ENCODE data around the gene SLC49A4.

Gene SLC49A4

GRCh38 chr3:122777563-122777962, 17.3 kb upstream of the SLC49A4 start:
- Histone ChIP-seq H2BK120ac (ENCODE audit: low read depth, low read length) (no peak overlapping the region), H2BK5ac (ENCODE audit: low read length) (no peak overlapping the region), H3K4me3 (ENCODE audit: low read length) (no peak overlapping the region), H3K36me3 (ENCODE audit: control insufficient read depth, insufficient read depth, low read length) (no peaks in the 10 kb centered on the region), H3K23ac (ENCODE audit: low read length) (no peak overlapping the region), H3K79me1 (ENCODE audit: low read length) (no peaks in the 10 kb centered on the region), H4K8ac (ENCODE audit: low read depth, low read length) (no peak overlapping the region), H3K56ac (ENCODE audit: low read length) (no peak overlapping the region), H4K5ac (ENCODE audit: low read length) (no peak overlapping the region), H2BK15ac (replicated peaks; ENCODE audit: low read depth) (no peak overlapping the region), H3K79me2 (ENCODE audit: control insufficient read depth, insufficient read depth, low read length) (no peaks in the 10 kb centered on the region), H3K4ac (ENCODE audit: low read depth, low read length) (no peak overlapping the region), H3K27me3 (ENCODE audit: insufficient read depth, low read length, poor library complexity) (no peaks in the 10 kb centered on the region), H3K4me2 (ENCODE audit: low read length) (no peak overlapping the region), H2AK5ac (ENCODE audit: low read length) (no peak overlapping the region), H3K4me1 (ENCODE audit: control insufficient read depth, low read depth, low read length) (no peaks in the 10 kb centered on the region), H3K9ac (ENCODE audit: low read length) (no peak overlapping the region), H3K27ac (ENCODE audit: low read depth, low read length) (no peak overlapping the region), H3K18ac (ENCODE audit: low read length) (no peak overlapping the region)
- no peak for DNase-seq
- no CpG with 5 or more reads among the region's 3 CpGs for WGBS (ENCODE audit: extremely low coverage, insufficient coverage, low lambda C conversion rate)

- Histone ChIP-seq H3K79me1 (ENCODE audit: low read length) (no peaks in the 10 kb centered on the region), H2AK5ac (ENCODE audit: low read length) (no peak overlapping the region), H4K8ac (ENCODE audit: low read depth, low read length) (no peak overlapping the region), H3K9ac (ENCODE audit: low read length) (no peak overlapping the region), H2BK120ac (ENCODE audit: low read depth, low read length) (no peak overlapping the region), H2BK5ac (ENCODE audit: low read length) (no peak overlapping the region), H3K23ac (ENCODE audit: low read length) (no peak overlapping the region), H3K56ac (ENCODE audit: low read length) (no peak overlapping the region), H2BK15ac (replicated peaks; ENCODE audit: low read depth) (no peak overlapping the region), H3K36me3 (ENCODE audit: control insufficient read depth, insufficient read depth, low read length) (no peaks in the 10 kb centered on the region), H3K27ac (ENCODE audit: low read depth, low read length) (no peak overlapping the region), H3K4me2 (ENCODE audit: low read length) (no peak overlapping the region), H4K5ac (ENCODE audit: low read length) (no peak overlapping the region), H3K18ac (ENCODE audit: low read length) (no peak overlapping the region), H3K27me3 (ENCODE audit: insufficient read depth, low read length, poor library complexity) (no peaks in the 10 kb centered on the region), H3K4me3 (ENCODE audit: low read length) (no peak overlapping the region), H3K79me2 (ENCODE audit: control insufficient read depth, insufficient read depth, low read length) (no peaks in the 10 kb centered on the region), H3K4ac (ENCODE audit: low read depth, low read length) (no peak overlapping the region), H3K4me1 (ENCODE audit: control insufficient read depth, low read depth, low read length) (no peaks in the 10 kb centered on the region)
- DNase-seq = no peak
- WGBS (ENCODE audit: extremely low coverage, insufficient coverage, low lambda C conversion rate) = no CpG with 5 or more reads among the region's 1 CpG
These were observed 12.1 kb upstream of the SLC49A4 start for GRCh38 chr3:122782804-122783203.

- no peak for DNase-seq
- Histone ChIP-seq H3K27me3 (ENCODE audit: insufficient read depth, low read length, poor library complexity) (no peaks in the 10 kb centered on the region), H3K27ac (ENCODE audit: low read depth, low read length) (no peak overlapping the region), H3K23ac (ENCODE audit: low read length) (no peak overlapping the region), H3K79me2 (ENCODE audit: control insufficient read depth, insufficient read depth, low read length) (no peaks in the 10 kb centered on the region), H2BK120ac (ENCODE audit: low read depth, low read length) (no peak overlapping the region), H2AK5ac (ENCODE audit: low read length) (no peak overlapping the region), H3K4me2 (ENCODE audit: low read length) (no peak overlapping the region), H3K4ac (ENCODE audit: low read depth, low read length) (no peak overlapping the region), H3K18ac (ENCODE audit: low read length) (no peak overlapping the region), H3K4me1 (ENCODE audit: control insufficient read depth, low read depth, low read length) (no peaks in the 10 kb centered on the region), H3K9ac (ENCODE audit: low read length) (no peak overlapping the region), H3K56ac (ENCODE audit: low read length) (no peak overlapping the region), H4K8ac (ENCODE audit: low read depth, low read length) (no peak overlapping the region), H3K36me3 (ENCODE audit: control insufficient read depth, insufficient read depth, low read length) (no peaks in the 10 kb centered on the region), H2BK15ac (replicated peaks; ENCODE audit: low read depth) (no peak overlapping the region), H3K79me1 (ENCODE audit: low read length) (no peaks in the 10 kb centered on the region), H3K4me3 (ENCODE audit: low read length) (no peak overlapping the region), H4K5ac (ENCODE audit: low read length) (no peak overlapping the region), H2BK5ac (ENCODE audit: low read length) (no peak overlapping the region)
- no CpG with 5 or more reads among the region's 1 CpG for WGBS (ENCODE audit: extremely low coverage, insufficient coverage, low lambda C conversion rate)
These were observed 10.4 kb upstream of the SLC49A4 start for GRCh38 chr3:122784436-122784835.

GRCh38 chr3:122785231-122785630, 9.6 kb upstream of the SLC49A4 start:
- Histone ChIP-seq H3K27ac (ENCODE audit: low read depth, low read length) (no peak overlapping the region), H3K4me3 (ENCODE audit: low read length) (no peak overlapping the region)
- WGBS (ENCODE audit: extremely low coverage, insufficient coverage, low lambda C conversion rate) = no CpG with 5 or more reads among the region's 1 CpG

GRCh38 chr3:122786066-122786465, 8.8 kb upstream of the SLC49A4 start:
- H3K9ac ChIP-seq (ENCODE audit: low read length) = no peak overlapping the region
- H2BK15ac ChIP-seq (replicated peaks; ENCODE audit: low read depth) = no peak overlapping the region
- no peak overlapping the region for H2AK5ac ChIP-seq (ENCODE audit: low read length)
- no peak overlapping the region for H2BK120ac ChIP-seq (ENCODE audit: low read depth, low read length)
- no peak overlapping the region for H2BK5ac ChIP-seq (ENCODE audit: low read length)
- DNase-seq = no peak
- WGBS (ENCODE audit: extremely low coverage, insufficient coverage, low lambda C conversion rate) = no CpG with 5 or more reads among the region's 1 CpG
- no peak overlapping the region for H3K4me2 ChIP-seq (ENCODE audit: low read length)
- no peaks in the 10 kb centered on the region for H3K4me1 ChIP-seq (ENCODE audit: control insufficient read depth, low read depth, low read length)
- no peak overlapping the region for H3K27ac ChIP-seq (ENCODE audit: low read depth, low read length)
- no peak overlapping the region for H3K18ac ChIP-seq (ENCODE audit: low read length)
- H3K36me3 ChIP-seq (ENCODE audit: control insufficient read depth, insufficient read depth, low read length) = no peaks in the 10 kb centered on the region
- no peaks in the 10 kb centered on the region for H3K27me3 ChIP-seq (ENCODE audit: insufficient read depth, low read length, poor library complexity)
- H3K79me1 ChIP-seq (ENCODE audit: low read length) = no peaks in the 10 kb centered on the region
- H4K5ac ChIP-seq (ENCODE audit: low read length) = no peak overlapping the region
- no peak overlapping the region for H4K8ac ChIP-seq (ENCODE audit: low read depth, low read length)
- no peak overlapping the region for H3K56ac ChIP-seq (ENCODE audit: low read length)
- no peak overlapping the region for H3K4me3 ChIP-seq (ENCODE audit: low read length)
- no peak overlapping the region for H3K23ac ChIP-seq (ENCODE audit: low read length)
- no peak overlapping the region for H3K4ac ChIP-seq (ENCODE audit: low read depth, low read length)
- H3K79me2 ChIP-seq (ENCODE audit: control insufficient read depth, insufficient read depth, low read length) = no peaks in the 10 kb centered on the region

More at GRCh38 chr3:122785231-122785630, 9.6 kb upstream of the SLC49A4 start:
- Histone ChIP-seq H3K4me2 (ENCODE audit: low read length) (no peak overlapping the region), H3K27me3 (ENCODE audit: insufficient read depth, low read length, poor library complexity) (no peaks in the 10 kb centered on the region), H3K56ac (ENCODE audit: low read length) (no peak overlapping the region), H2BK15ac (replicated peaks; ENCODE audit: low read depth) (no peak overlapping the region), H3K9ac (ENCODE audit: low read length) (no peak overlapping the region), H2BK5ac (ENCODE audit: low read length) (no peak overlapping the region), H3K36me3 (ENCODE audit: control insufficient read depth, insufficient read depth, low read length) (no peaks in the 10 kb centered on the region), H4K8ac (ENCODE audit: low read depth, low read length) (no peak overlapping the region), H3K79me1 (ENCODE audit: low read length) (no peaks in the 10 kb centered on the region), H3K18ac (ENCODE audit: low read length) (no peak overlapping the region), H3K4me1 (ENCODE audit: control insufficient read depth, low read depth, low read length) (no peaks in the 10 kb centered on the region), H2AK5ac (ENCODE audit: low read length) (no peak overlapping the region), H4K5ac (ENCODE audit: low read length) (no peak overlapping the region), H3K4ac (ENCODE audit: low read depth, low read length) (no peak overlapping the region), H3K23ac (ENCODE audit: low read length) (no peak overlapping the region), H2BK120ac (ENCODE audit: low read depth, low read length) (no peak overlapping the region), H3K79me2 (ENCODE audit: control insufficient read depth, insufficient read depth, low read length) (no peaks in the 10 kb centered on the region)
- no peak for DNase-seq

GRCh38 chr3:122787872-122788271, 7.0 kb upstream of the SLC49A4 start:
- H3K9ac ChIP-seq (ENCODE audit: low read length) = no peak overlapping the region
- no peak overlapping the region for H2BK120ac ChIP-seq (ENCODE audit: low read depth, low read length)
- no peak for DNase-seq
- H3K4me3 ChIP-seq (ENCODE audit: low read length) = no peak overlapping the region
- no peak overlapping the region for H3K4ac ChIP-seq (ENCODE audit: low read depth, low read length)
- H3K23ac ChIP-seq (ENCODE audit: low read length) = no peak overlapping the region
- H2AK5ac ChIP-seq (ENCODE audit: low read length) = no peak overlapping the region
- no peaks in the 10 kb centered on the region for H3K36me3 ChIP-seq (ENCODE audit: control insufficient read depth, insufficient read depth, low read length)
- no peaks in the 10 kb centered on the region for H3K79me1 ChIP-seq (ENCODE audit: low read length)
- H3K18ac ChIP-seq (ENCODE audit: low read length) = no peak overlapping the region
- H2BK15ac ChIP-seq (replicated peaks; ENCODE audit: low read depth) = no peak overlapping the region
- H3K27me3 ChIP-seq (ENCODE audit: insufficient read depth, low read length, poor library complexity) = no peaks in the 10 kb centered on the region
- no peak overlapping the region for H3K27ac ChIP-seq (ENCODE audit: low read depth, low read length)
- H3K4me2 ChIP-seq (ENCODE audit: low read length) = no peak overlapping the region
- no peak overlapping the region for H4K5ac ChIP-seq (ENCODE audit: low read length)
- H4K8ac ChIP-seq (ENCODE audit: low read depth, low read length) = no peak overlapping the region
- no peak overlapping the region for H3K56ac ChIP-seq (ENCODE audit: low read length)
- no peaks in the 10 kb centered on the region for H3K4me1 ChIP-seq (ENCODE audit: control insufficient read depth, low read depth, low read length)
- WGBS (ENCODE audit: extremely low coverage, insufficient coverage, low lambda C conversion rate) = no CpG with 5 or more reads among the region's 2 CpGs
- no peak overlapping the region for H2BK5ac ChIP-seq (ENCODE audit: low read length)
- no peaks in the 10 kb centered on the region for H3K79me2 ChIP-seq (ENCODE audit: control insufficient read depth, insufficient read depth, low read length)

Data from mesendoderm (in vitro differentiated cells).